GM23338 (cell line): ENCODE results near the gene ERGIC3. TPM values are rescaled to one million over a fixed set of nuclear protein-coding genes. Genes with fewer than 3 reads are reported as not detected.

Experiments
- ATAC-seq: fragments of 200-7000 bp; cut with Tn5 transposase; 3 replicates; pipeline ENCODE4 v1.9.1; 2020
- DNase-seq: peaks from one replicate; pipeline ENCODE4 v3.0.0-alpha.2; 2015; ENCODE audit warnings: low spot score
- H2AFZ ChIP-seq: fragments of 200-600 bp; sonication (generic); 2 replicates; pipeline ENCODE4 v1.8.0; 2016; ENCODE audit warnings: antibody characterized with exemption, mild to moderate bottlenecking, moderate library complexity
- H3F3A ChIP-seq: fragments of 200-600 bp; sonication (generic); replicated peaks from 2 replicates; pipeline ENCODE4 v1.8.0; 2017; ENCODE audit warnings: antibody characterized with exemption, mixed run types, low read depth
- H3K27ac ChIP-seq: fragments of 200-600 bp; sonication (generic); 2 replicates; pipeline ENCODE4 v1.6.1; 2016; ENCODE audit warnings: low read depth
- H3K27me3 ChIP-seq: fragments of 200-600 bp; sonication (generic); 2 replicates; pipeline ENCODE4 v1.8.0; 2016; ENCODE audit warnings: mild to moderate bottlenecking, mixed run types, moderate library complexity; ENCODE audit not compliant: insufficient read depth
- H3K36me3 ChIP-seq: fragments of 200-600 bp; sonication (generic); 2 replicates; pipeline ENCODE4 v1.8.0; 2016; ENCODE audit warnings: mild to moderate bottlenecking; ENCODE audit not compliant: insufficient read depth
- H3K4me1 ChIP-seq: fragments of 200-600 bp; sonication (generic); 2 replicates; pipeline ENCODE4 v1.8.0; 2016; ENCODE audit warnings: mild to moderate bottlenecking, moderate library complexity; ENCODE audit not compliant: insufficient read depth
- H3K4me2 ChIP-seq: fragments of 200-600 bp; sonication (generic); 2 replicates; pipeline ENCODE4 v1.7.1; 2017; ENCODE audit warnings: mixed run types
- H3K4me3 ChIP-seq: fragments of 200-600 bp; sonication (generic); 2 replicates; pipeline ENCODE4 v1.6.1; 2016; ENCODE audit warnings: mixed run types
- H3K79me2 ChIP-seq: fragments of 200-600 bp; sonication (generic); replicated peaks from 2 replicates; pipeline ENCODE4 v1.8.0; 2017; ENCODE audit warnings: mild to moderate bottlenecking; ENCODE audit not compliant: insufficient read depth
- H3K9me2 ChIP-seq: fragments of 200-600 bp; sonication (generic); 2 replicates; pipeline ENCODE4 v1.8.0; 2017; ENCODE audit not compliant: insufficient read depth
- H4K20me1 ChIP-seq: fragments of 200-600 bp; sonication (generic); replicated peaks from 2 replicates; pipeline ENCODE4 v1.8.0; 2017; ENCODE audit warnings: mild to moderate bottlenecking; ENCODE audit not compliant: insufficient read depth
- H3K27ac Mint-ChIP-seq: 2 replicates; pipeline ENCODE4 v1.8.0; 2020; ENCODE audit warnings: inconsistent platforms, mild to moderate bottlenecking, moderate library complexity, mixed read lengths
- H3K27me3 Mint-ChIP-seq: 3 replicates; pipeline ENCODE4 v1.8.0; 2022; ENCODE audit warnings: low read depth, mild to moderate bottlenecking, moderate library complexity, mixed read lengths, inconsistent platforms; ENCODE audit not compliant: insufficient read depth, poor library complexity
- H3K36me3 Mint-ChIP-seq: 3 replicates; pipeline ENCODE4 v1.8.0; 2021; ENCODE audit warnings: low read depth, mild to moderate bottlenecking, inconsistent platforms, moderate library complexity, mixed read lengths
- H3K4me1 Mint-ChIP-seq: 3 replicates; pipeline ENCODE4 v1.8.0; 2020; ENCODE audit warnings: mild to moderate bottlenecking, inconsistent platforms, mixed read lengths
- H3K4me3 Mint-ChIP-seq: 3 replicates; pipeline ENCODE4 v1.8.0; 2021; ENCODE audit warnings: moderate library complexity, mild to moderate bottlenecking, inconsistent platforms, mixed read lengths
- H3K9me3 Mint-ChIP-seq: 3 replicates; pipeline ENCODE4 v1.8.0; 2020; ENCODE audit warnings: moderate library complexity, mild to moderate bottlenecking, inconsistent platforms, mixed read lengths
- CREB1 ChIP-seq: fragments of 250-450 bp; sonication (Bioruptor Pico); IDR thresholded peaks from 2 replicates; pipeline ENCODE4 v1.5.0; 2020; ENCODE audit warnings: low read depth, mild to moderate bottlenecking, moderate library complexity
- EZH2 ChIP-seq: fragments of 200-600 bp; sonication (generic); IDR thresholded peaks from one replicate; pipeline ENCODE4 v1.8.0; 2017; ENCODE audit warnings: antibody characterized with exemption, mild to moderate bottlenecking, low read depth; ENCODE audit not compliant: unreplicated experiment
- EZH2phosphoT487 ChIP-seq: fragments of 200-600 bp; sonication (generic); IDR thresholded peaks from one replicate; pipeline ENCODE4 v1.8.1; 2018; ENCODE audit warnings: antibody characterized with exemption; ENCODE audit not compliant: unreplicated experiment
- JUNB ChIP-seq: IDR thresholded peaks from one replicate; pipeline ENCODE4 v1.6.1; 2016; ENCODE audit warnings: antibody characterized with exemption; ENCODE audit not compliant: unreplicated experiment
- NANOG ChIP-seq: IDR thresholded peaks from 2 replicates; pipeline ENCODE4 v1.6.1; 2016; ENCODE audit warnings: antibody characterized with exemption, borderline replicate concordance
- POLR2AphosphoS5 ChIP-seq: IDR thresholded peaks from 2 replicates; pipeline ENCODE4 v1.6.1; 2016; ENCODE audit warnings: antibody characterized with exemption, low read depth
- STAT1 ChIP-seq: IDR thresholded peaks from one replicate; pipeline ENCODE4 v1.6.1; 2016; ENCODE audit warnings: antibody characterized with exemption; ENCODE audit not compliant: unreplicated experiment
- ZNF331 ChIP-seq: fragments of 250-450 bp; sonication (Bioruptor Pico); IDR thresholded peaks from 2 replicates; pipeline ENCODE4 v1.5.0; 2020; ENCODE audit warnings: low read depth, mild to moderate bottlenecking, moderate library complexity
- polyA plus RNA-seq: library from polyadenylated mRNA; unstranded; fragments of >200 nt; fragmentation: Nextera tagmentation; extraction: Ambion mirVana; gene quantifications from 2 replicates; pipeline ENCODE4 v1.2.1, GENCODE V29; 2016
- total RNA-seq: library from RNA; depleted of rRNA; stranded (reverse); fragments of >200 nt; shearing (Covaris generic); gene quantifications from 2 replicates; pipeline ENCODE4 v1.2.3, GENCODE V29; 2014
- TF ChIP-seq, protein P1 (sequence below): IDR thresholded peaks from 2 replicates; pipeline ENCODE4 v1.6.1; 2016; ENCODE audit warnings: antibody characterized with exemption
- TF ChIP-seq, protein P2 (sequence below): IDR thresholded peaks from one replicate; pipeline ENCODE4 v1.6.1; 2018; ENCODE audit warnings: antibody characterized with exemption; ENCODE audit not compliant: unreplicated experiment
- TF ChIP-seq, protein P3 (sequence below): fragments of 250-450 bp; sonication (Bioruptor Pico); IDR thresholded peaks from 2 replicates; pipeline ENCODE4 v1.5.0; 2020; ENCODE audit warnings: mild to moderate bottlenecking, moderate library complexity
- TF ChIP-seq, protein P4 (sequence below), 2 experiments: fragments of 200-600 bp in 1 of 2; sonication (generic) in 1 of 2; conservative IDR thresholded peaks; 2 replicates each; pipeline versions ENCODE4 v1.5.1 to v1.6.1; 2016 to 2017; ENCODE audit warnings: antibody characterized with exemption in 2 of 2, low read depth in 2 of 2, mild to moderate bottlenecking in 2 of 2, moderate library complexity in 1 of 2

The ERGIC3 gene
- total and polyA plus RNA-seq, 2 experiments from 2014 or later: 139 to 147 TPM

DNA sequence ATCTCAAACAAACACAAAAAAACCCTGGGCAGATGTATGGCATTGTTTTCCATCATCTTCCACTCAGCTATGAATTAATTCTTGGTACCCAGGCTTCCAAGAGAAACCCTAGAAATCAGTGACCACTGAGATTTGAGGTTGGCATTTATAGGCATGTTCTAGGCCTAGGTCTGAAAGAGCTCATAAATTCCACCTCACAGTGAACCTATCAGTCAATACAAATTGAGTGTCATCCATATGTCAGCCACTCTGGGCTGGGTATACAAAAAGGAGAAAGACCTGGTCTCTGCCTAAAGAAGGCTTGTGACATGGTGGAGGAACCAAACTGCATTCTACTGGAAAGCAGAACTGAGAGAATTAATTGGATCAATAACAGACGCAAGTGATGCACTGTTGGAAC, 42.6 kb upstream of the ERGIC3 start:
- Histone ChIP-seq H3K36me3 (peaks cover 31% of the 10 kb centered on the region; the same call in 1 of the 2 replicates), H4K20me1 (no peaks in the 10 kb centered on the region), H3K27me3 (no peaks in the 10 kb centered on the region), H3K4me3 (no peak overlapping the region), H2AFZ (no peak overlapping the region), H3K4me2 (no peak overlapping the region), H3F3A (no peaks in the 10 kb centered on the region), H3K4me1 (no peaks in the 10 kb centered on the region), H3K9me2 (no peaks in the 10 kb centered on the region), H3K79me2 (no peaks in the 10 kb centered on the region), H3K27ac (no peak overlapping the region)
- Mint-ChIP-seq H3K4me1 (no peaks in the 10 kb centered on the region), H3K9me3 (no peaks in the 10 kb centered on the region), H3K36me3 (peaks cover 68% of the 10 kb centered on the region), H3K4me3 (no peak overlapping the region), H3K27me3 (peaks cover 6% of the 10 kb centered on the region), H3K27ac (no peak overlapping the region)
- no peak for ATAC-seq
- DNase-seq: no peak
- TF ChIP-seq JUNB (no peak), STAT1 (no peak), EZH2phosphoT487 (no peak), CREB1 (no peak), ZNF331 (CRISPR knock-in tag) (no peak), POLR2AphosphoS5 (no peak), EZH2 (no peak), NANOG (no peak)
- TF ChIP-seq, protein P1, sequence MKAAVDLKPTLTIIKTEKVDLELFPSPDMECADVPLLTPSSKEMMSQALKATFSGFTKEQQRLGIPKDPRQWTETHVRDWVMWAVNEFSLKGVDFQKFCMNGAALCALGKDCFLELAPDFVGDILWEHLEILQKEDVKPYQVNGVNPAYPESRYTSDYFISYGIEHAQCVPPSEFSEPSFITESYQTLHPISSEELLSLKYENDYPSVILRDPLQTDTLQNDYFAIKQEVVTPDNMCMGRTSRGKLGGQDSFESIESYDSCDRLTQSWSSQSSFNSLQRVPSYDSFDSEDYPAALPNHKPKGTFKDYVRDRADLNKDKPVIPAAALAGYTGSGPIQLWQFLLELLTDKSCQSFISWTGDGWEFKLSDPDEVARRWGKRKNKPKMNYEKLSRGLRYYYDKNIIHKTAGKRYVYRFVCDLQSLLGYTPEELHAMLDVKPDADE: no peak
- TF ChIP-seq, protein P2, sequence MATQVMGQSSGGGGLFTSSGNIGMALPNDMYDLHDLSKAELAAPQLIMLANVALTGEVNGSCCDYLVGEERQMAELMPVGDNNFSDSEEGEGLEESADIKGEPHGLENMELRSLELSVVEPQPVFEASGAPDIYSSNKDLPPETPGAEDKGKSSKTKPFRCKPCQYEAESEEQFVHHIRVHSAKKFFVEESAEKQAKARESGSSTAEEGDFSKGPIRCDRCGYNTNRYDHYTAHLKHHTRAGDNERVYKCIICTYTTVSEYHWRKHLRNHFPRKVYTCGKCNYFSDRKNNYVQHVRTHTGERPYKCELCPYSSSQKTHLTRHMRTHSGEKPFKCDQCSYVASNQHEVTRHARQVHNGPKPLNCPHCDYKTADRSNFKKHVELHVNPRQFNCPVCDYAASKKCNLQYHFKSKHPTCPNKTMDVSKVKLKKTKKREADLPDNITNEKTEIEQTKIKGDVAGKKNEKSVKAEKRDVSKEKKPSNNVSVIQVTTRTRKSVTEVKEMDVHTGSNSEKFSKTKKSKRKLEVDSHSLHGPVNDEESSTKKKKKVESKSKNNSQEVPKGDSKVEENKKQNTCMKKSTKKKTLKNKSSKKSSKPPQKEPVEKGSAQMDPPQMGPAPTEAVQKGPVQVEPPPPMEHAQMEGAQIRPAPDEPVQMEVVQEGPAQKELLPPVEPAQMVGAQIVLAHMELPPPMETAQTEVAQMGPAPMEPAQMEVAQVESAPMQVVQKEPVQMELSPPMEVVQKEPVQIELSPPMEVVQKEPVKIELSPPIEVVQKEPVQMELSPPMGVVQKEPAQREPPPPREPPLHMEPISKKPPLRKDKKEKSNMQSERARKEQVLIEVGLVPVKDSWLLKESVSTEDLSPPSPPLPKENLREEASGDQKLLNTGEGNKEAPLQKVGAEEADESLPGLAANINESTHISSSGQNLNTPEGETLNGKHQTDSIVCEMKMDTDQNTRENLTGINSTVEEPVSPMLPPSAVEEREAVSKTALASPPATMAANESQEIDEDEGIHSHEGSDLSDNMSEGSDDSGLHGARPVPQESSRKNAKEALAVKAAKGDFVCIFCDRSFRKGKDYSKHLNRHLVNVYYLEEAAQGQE: no peak
- TF ChIP-seq, protein P3, sequence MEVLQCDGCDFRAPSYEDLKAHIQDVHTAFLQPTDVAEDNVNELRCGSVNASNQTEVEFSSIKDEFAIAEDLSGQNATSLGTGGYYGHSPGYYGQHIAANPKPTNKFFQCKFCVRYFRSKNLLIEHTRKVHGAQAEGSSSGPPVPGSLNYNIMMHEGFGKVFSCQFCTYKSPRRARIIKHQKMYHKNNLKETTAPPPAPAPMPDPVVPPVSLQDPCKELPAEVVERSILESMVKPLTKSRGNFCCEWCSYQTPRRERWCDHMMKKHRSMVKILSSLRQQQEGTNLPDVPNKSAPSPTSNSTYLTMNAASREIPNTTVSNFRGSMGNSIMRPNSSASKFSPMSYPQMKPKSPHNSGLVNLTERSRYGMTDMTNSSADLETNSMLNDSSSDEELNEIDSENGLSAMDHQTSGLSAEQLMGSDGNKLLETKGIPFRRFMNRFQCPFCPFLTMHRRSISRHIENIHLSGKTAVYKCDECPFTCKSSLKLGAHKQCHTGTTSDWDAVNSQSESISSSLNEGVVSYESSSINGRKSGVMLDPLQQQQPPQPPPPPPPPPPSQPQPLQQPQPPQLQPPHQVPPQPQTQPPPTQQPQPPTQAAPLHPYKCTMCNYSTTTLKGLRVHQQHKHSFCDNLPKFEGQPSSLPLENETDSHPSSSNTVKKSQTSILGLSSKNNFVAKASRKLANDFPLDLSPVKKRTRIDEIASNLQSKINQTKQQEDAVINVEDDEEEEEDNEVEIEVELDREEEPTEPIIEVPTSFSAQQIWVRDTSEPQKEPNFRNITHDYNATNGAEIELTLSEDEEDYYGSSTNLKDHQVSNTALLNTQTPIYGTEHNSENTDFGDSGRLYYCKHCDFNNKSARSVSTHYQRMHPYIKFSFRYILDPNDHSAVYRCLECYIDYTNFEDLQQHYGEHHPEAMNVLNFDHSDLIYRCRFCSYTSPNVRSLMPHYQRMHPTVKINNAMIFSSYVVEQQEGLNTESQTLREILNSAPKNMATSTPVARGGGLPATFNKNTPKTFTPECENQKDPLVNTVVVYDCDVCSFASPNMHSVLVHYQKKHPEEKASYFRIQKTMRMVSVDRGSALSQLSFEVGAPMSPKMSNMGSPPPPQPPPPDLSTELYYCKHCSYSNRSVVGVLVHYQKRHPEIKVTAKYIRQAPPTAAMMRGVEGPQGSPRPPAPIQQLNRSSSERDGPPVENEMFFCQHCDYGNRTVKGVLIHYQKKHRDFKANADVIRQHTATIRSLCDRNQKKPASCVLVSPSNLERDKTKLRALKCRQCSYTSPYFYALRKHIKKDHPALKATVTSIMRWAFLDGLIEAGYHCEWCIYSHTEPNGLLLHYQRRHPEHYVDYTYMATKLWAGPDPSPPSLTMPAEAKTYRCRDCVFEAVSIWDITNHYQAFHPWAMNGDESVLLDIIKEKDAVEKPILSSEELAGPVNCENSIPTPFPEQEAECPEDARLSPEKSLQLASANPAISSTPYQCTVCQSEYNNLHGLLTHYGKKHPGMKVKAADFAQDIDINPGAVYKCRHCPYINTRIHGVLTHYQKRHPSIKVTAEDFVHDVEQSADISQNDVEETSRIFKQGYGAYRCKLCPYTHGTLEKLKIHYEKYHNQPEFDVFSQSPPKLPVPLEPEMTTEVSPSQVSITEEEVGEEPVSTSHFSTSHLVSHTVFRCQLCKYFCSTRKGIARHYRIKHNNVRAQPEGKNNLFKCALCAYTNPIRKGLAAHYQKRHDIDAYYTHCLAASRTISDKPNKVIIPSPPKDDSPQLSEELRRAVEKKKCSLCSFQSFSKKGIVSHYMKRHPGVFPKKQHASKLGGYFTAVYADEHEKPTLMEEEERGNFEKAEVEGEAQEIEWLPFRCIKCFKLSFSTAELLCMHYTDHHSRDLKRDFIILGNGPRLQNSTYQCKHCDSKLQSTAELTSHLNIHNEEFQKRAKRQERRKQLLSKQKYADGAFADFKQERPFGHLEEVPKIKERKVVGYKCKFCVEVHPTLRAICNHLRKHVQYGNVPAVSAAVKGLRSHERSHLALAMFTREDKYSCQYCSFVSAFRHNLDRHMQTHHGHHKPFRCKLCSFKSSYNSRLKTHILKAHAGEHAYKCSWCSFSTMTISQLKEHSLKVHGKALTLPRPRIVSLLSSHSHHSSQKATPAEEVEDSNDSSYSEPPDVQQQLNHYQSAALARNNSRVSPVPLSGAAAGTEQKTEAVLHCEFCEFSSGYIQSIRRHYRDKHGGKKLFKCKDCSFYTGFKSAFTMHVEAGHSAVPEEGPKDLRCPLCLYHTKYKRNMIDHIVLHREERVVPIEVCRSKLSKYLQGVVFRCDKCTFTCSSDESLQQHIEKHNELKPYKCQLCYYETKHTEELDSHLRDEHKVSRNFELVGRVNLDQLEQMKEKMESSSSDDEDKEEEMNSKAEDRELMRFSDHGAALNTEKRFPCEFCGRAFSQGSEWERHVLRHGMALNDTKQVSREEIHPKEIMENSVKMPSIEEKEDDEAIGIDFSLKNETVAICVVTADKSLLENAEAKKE (CRISPR knock-in tag): no peak
- TF ChIP-seq, protein P4, sequence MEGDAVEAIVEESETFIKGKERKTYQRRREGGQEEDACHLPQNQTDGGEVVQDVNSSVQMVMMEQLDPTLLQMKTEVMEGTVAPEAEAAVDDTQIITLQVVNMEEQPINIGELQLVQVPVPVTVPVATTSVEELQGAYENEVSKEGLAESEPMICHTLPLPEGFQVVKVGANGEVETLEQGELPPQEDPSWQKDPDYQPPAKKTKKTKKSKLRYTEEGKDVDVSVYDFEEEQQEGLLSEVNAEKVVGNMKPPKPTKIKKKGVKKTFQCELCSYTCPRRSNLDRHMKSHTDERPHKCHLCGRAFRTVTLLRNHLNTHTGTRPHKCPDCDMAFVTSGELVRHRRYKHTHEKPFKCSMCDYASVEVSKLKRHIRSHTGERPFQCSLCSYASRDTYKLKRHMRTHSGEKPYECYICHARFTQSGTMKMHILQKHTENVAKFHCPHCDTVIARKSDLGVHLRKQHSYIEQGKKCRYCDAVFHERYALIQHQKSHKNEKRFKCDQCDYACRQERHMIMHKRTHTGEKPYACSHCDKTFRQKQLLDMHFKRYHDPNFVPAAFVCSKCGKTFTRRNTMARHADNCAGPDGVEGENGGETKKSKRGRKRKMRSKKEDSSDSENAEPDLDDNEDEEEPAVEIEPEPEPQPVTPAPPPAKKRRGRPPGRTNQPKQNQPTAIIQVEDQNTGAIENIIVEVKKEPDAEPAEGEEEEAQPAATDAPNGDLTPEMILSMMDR (conservative IDR thresholded peaks at IDR 0.05; ENCODE audit: low read depth in 2 of 2): no peak
